Measurements from ENCODE around the gene BOK. TPM values are rescaled to one million over a fixed set of nuclear protein-coding genes. Genes with fewer than 3 reads are reported as not detected.
"Not testable (repeated sequence)": the region's sequence is repeated elsewhere in the genome, so short reads cannot be mapped to it uniquely, and the experiment has no call there.

Gene BOK
- not detected for total RNA-seq

- Mint-ChIP-seq H3K36me3 (ENCODE audit: low read depth) (peaks cover 9% of the 10 kb centered on the region), H3K9me3 (peaks cover 9% of the 10 kb centered on the region), H3K4me3 (peak within 1 kb of the TSS; percentile 57), H3K4me1 (peaks cover 13% of the 10 kb centered on the region), H3K27me3 (peaks cover 37% of the 10 kb centered on the region), H3K27ac (no peak within 1 kb of the TSS)
- no peak for DNase-seq
- ChIA-PET POLR2A (no interaction called here), CTCF (interaction anchor here (1.5 kb wide), 1 partner anchor 14 kb away, joined by 4 read pairs; no protein-coding TSS in a partner anchor)
Measured at GRCh38 chr2:241558532-241559322, at the start of gene BOK. BOK (plus strand) TSS chr2:241558745; CDS start chr2:241559484, 739 bp downstream.

- ChIA-PET CTCF (no interaction called here), POLR2A (no interaction called here)
- Mint-ChIP-seq H3K4me3 (peak overlapping the region; percentile 76), H3K27ac (peak overlapping the region; percentile 86), H3K27me3 (peaks cover 7% of the 10 kb centered on the region), H3K36me3 (ENCODE audit: low read depth) (no peaks in the 10 kb centered on the region), H3K9me3 (no peaks in the 10 kb centered on the region), H3K4me1 (peaks cover 18% of the 10 kb centered on the region)
- no peak for DNase-seq
Measured at GRCh38 chr2:241509155-241509784, 49.3 kb upstream of the BOK start.

GRCh38 chr2:241511091-241511741 lies 47.3 kb upstream of the BOK start:
- H3K9me3 Mint-ChIP-seq: no peaks in the 10 kb centered on the region
- H3K27ac Mint-ChIP-seq: no peak overlapping the region
- ChIA-PET CTCF (interaction anchor here (0.6 kb wide), 1 partner anchor 217 kb away, joined by 3 read pairs; no protein-coding TSS in a partner anchor), POLR2A (no interaction called here)
- no peak for DNase-seq
- peaks cover 7% of the 10 kb centered on the region for H3K27me3 Mint-ChIP-seq
- H3K36me3 Mint-ChIP-seq (ENCODE audit: low read depth): no peaks in the 10 kb centered on the region
- no peak overlapping the region for H3K4me3 Mint-ChIP-seq
- peaks cover 33% of the 10 kb centered on the region for H3K4me1 Mint-ChIP-seq

- H3K4me1 Mint-ChIP-seq: peaks cover 30% of the 10 kb centered on the region
- H3K4me3 Mint-ChIP-seq: no peak overlapping the region
- H3K27ac Mint-ChIP-seq: no peak overlapping the region
- H3K9me3 Mint-ChIP-seq: peaks cover 7% of the 10 kb centered on the region
- no peak for DNase-seq
- peaks cover 4% of the 10 kb centered on the region for H3K36me3 Mint-ChIP-seq (ENCODE audit: low read depth)
- ChIA-PET POLR2A (no interaction called here), CTCF (interaction anchor here (1.1 to 1.3 kb wide), 2 partner anchors 12 to 81 kb away, joined by 3 read pairs; no protein-coding TSS in a partner anchor)
- peaks cover 10% of the 10 kb centered on the region for H3K27me3 Mint-ChIP-seq
Measured at GRCh38 chr2:241514553-241514952, 44.0 kb upstream of the BOK start.

GRCh38 chr2:241514986-241515737 lies 43.4 kb upstream of the BOK start:
- H3K4me3 Mint-ChIP-seq: no peak overlapping the region
- CTCF ChIA-PET: interaction anchor here (1.1 to 1.3 kb wide), 3 partner anchors 13 to 81 kb away, joined by 3 to 4 read pairs (median 3); no protein-coding TSS in a partner anchor
- peak overlapping the region; percentile 86 for H3K27ac Mint-ChIP-seq
- H3K9me3 Mint-ChIP-seq: peaks cover 7% of the 10 kb centered on the region
- peaks cover 11% of the 10 kb centered on the region for H3K27me3 Mint-ChIP-seq
- no peak for DNase-seq
- POLR2A ChIA-PET: no interaction called here
- H3K4me1 Mint-ChIP-seq: peaks cover 27% of the 10 kb centered on the region
- H3K36me3 Mint-ChIP-seq (ENCODE audit: low read depth): peaks cover 4% of the 10 kb centered on the region

GRCh38 chr2:241516520-241516965 lies 42.0 kb upstream of the BOK start:
- POLR2A ChIA-PET: no interaction called here
- H3K4me3 Mint-ChIP-seq: no peak overlapping the region
- peak overlapping the region; percentile 86 for H3K27ac Mint-ChIP-seq
- no peak for DNase-seq
- H3K36me3 Mint-ChIP-seq (ENCODE audit: low read depth): peaks cover 4% of the 10 kb centered on the region
- peaks cover 7% of the 10 kb centered on the region for H3K9me3 Mint-ChIP-seq
- H3K27me3 Mint-ChIP-seq: peaks cover 9% of the 10 kb centered on the region
- CTCF ChIA-PET: interaction anchor here (0.6 to 1.1 kb wide), 4 partner anchors 11 to 53 kb away, joined by 3 to 4 read pairs (median 4); no protein-coding TSS in a partner anchor
- H3K4me1 Mint-ChIP-seq: peaks cover 30% of the 10 kb centered on the region

- Mint-ChIP-seq H3K4me1 (peaks cover 30% of the 10 kb centered on the region), H3K36me3 (ENCODE audit: low read depth) (peaks cover 4% of the 10 kb centered on the region), H3K9me3 (peaks cover 7% of the 10 kb centered on the region), H3K4me3 (no peak overlapping the region), H3K27me3 (peaks cover 5% of the 10 kb centered on the region), H3K27ac (no peak overlapping the region)
- CTCF ChIA-PET: no interaction called here
- DNase-seq: no peak
- POLR2A ChIA-PET: no interaction called here
Measured at GRCh38 chr2:241517297-241517696, 41.2 kb upstream of the BOK start.

- Mint-ChIP-seq H3K4me1 (peaks cover 29% of the 10 kb centered on the region), H3K27ac (no peak overlapping the region)
- CTCF ChIA-PET: interaction anchor here (1.0 kb wide), 1 partner anchor 16 kb away, joined by 3 read pairs; no protein-coding TSS in a partner anchor
Measured at GRCh38 chr2:241519669-241520068, 38.9 kb upstream of the BOK start.

GRCh38 chr2:241522477-241522876 lies 36.1 kb upstream of the BOK start:
- Mint-ChIP-seq H3K4me1 (peaks cover 6% of the 10 kb centered on the region), H3K36me3 (ENCODE audit: low read depth) (no peaks in the 10 kb centered on the region), H3K27me3 (peaks cover 5% of the 10 kb centered on the region), H3K9me3 (peaks cover 1% of the 10 kb centered on the region), H3K4me3 (no peak overlapping the region), H3K27ac (peak overlapping the region; percentile 41)
- no peak for DNase-seq
- ChIA-PET POLR2A (no interaction called here), CTCF (no interaction called here)

More at GRCh38 chr2:241519669-241520068, 38.9 kb upstream of the BOK start:
- Mint-ChIP-seq H3K27me3 (peaks cover 3% of the 10 kb centered on the region), H3K36me3 (ENCODE audit: low read depth) (peaks cover 4% of the 10 kb centered on the region), H3K9me3 (peaks cover 7% of the 10 kb centered on the region), H3K4me3 (no peak overlapping the region)
- POLR2A ChIA-PET: no interaction called here
- DNase-seq: no peak

- H3K27ac Mint-ChIP-seq; H3K4me1 Mint-ChIP-seq; DNase-seq; POLR2A ChIA-PET; H3K9me3 Mint-ChIP-seq; H3K4me3 Mint-ChIP-seq; H3K27me3 Mint-ChIP-seq; H3K36me3 Mint-ChIP-seq (ENCODE audit: low read depth): not testable (repeated sequence)
- CTCF ChIA-PET: interaction anchor here (0.8 kb wide), 1 partner anchor 10 kb away, joined by 3 read pairs; no protein-coding TSS in a partner anchor
Measured at GRCh38 chr2:241525818-241526780, 32.4 kb upstream of the BOK start.

GRCh38 chr2:241530571-241530970 lies 28.0 kb upstream of the BOK start:
- no peaks in the 10 kb centered on the region for H3K4me1 Mint-ChIP-seq
- CTCF ChIA-PET: interaction anchor here (0.6 kb wide), 1 partner anchor 17 kb away, joined by 3 read pairs; no protein-coding TSS in a partner anchor
- no peak overlapping the region for H3K27ac Mint-ChIP-seq
- no peaks in the 10 kb centered on the region for H3K27me3 Mint-ChIP-seq
- no peak overlapping the region for H3K4me3 Mint-ChIP-seq
- POLR2A ChIA-PET: no interaction called here
- H3K36me3 Mint-ChIP-seq (ENCODE audit: low read depth): no peaks in the 10 kb centered on the region
- DNase-seq: no peak
- no peaks in the 10 kb centered on the region for H3K9me3 Mint-ChIP-seq

Data from activated CD4-positive, alpha-beta T cell treated with anti-CD3 and anti-CD28 coated beads, Interleukin-2, amount 10 ng/mL, durations not matched to agents 7 days and 5 days (primary cell).